Mesenchymal stem cell (in vitro differentiated cells and primary cell): ENCODE data around the gene TOR1AIP1.
A peak's percentile ranks its signal among the peaks of the same experiment; 100 is the strongest.

Experiments used
- DNase-seq: peaks from one replicate; pipeline ENCODE4 v3.0.0-alpha.2; 2013
- H2AFZ ChIP-seq: one replicate; pipeline ENCODE4 v1.6.1; 2013; ENCODE audit warnings: low read depth, mild to moderate bottlenecking, control low read depth, inconsistent platforms, low read length, moderate library complexity
- H2AK5ac ChIP-seq: 2 replicates; pipeline ENCODE4 v1.6.1; 2013; ENCODE audit warnings: low read length, moderate library complexity, mild to moderate bottlenecking, inconsistent platforms; ENCODE audit not compliant: severe bottlenecking
- H2BK120ac ChIP-seq: one replicate; pipeline ENCODE4 v1.6.1; 2013; ENCODE audit warnings: low read depth, mild to moderate bottlenecking, inconsistent platforms, low read length, moderate library complexity
- H2BK12ac ChIP-seq, 2 experiments: one replicate each; pipeline ENCODE4 v1.6.1; 2013; ENCODE audit warnings: inconsistent platforms in 2 of 2, low read length in 2 of 2, mild to moderate bottlenecking in 2 of 2, moderate library complexity in 2 of 2, control low read depth in 1 of 2
- H2BK15ac ChIP-seq: one replicate; pipeline ENCODE4 v1.6.1; 2013; ENCODE audit warnings: mild to moderate bottlenecking, low read depth, inconsistent platforms; ENCODE audit not compliant: poor library complexity, severe bottlenecking
- H2BK5ac ChIP-seq: 2 replicates; pipeline ENCODE4 v1.6.1; 2013; ENCODE audit warnings: low read depth, mild to moderate bottlenecking, low read length, control low read depth, inconsistent platforms; ENCODE audit not compliant: poor library complexity, severe bottlenecking
- H3K14ac ChIP-seq, 2 experiments: one replicate each; pipeline ENCODE4 v1.6.1; 2013; ENCODE audit warnings: inconsistent platforms in 2 of 2, low read length in 2 of 2, control low read depth in 1 of 2, mild to moderate bottlenecking in 1 of 2, moderate library complexity in 1 of 2
- H3K18ac ChIP-seq, 2 experiments: one replicate each; pipeline ENCODE4 v1.6.1; 2013; ENCODE audit warnings: inconsistent platforms in 2 of 2, low read length in 2 of 2, control low read depth in 1 of 2, low read depth in 1 of 2, mild to moderate bottlenecking in 1 of 2
- H3K23ac ChIP-seq, 2 experiments: one replicate each; pipeline ENCODE4 v1.6.1; 2013; ENCODE audit warnings: inconsistent platforms in 2 of 2, low read length in 2 of 2, mild to moderate bottlenecking in 2 of 2, moderate library complexity in 2 of 2, control low read depth in 1 of 2
- H3K27ac ChIP-seq: 2 replicates; pipeline ENCODE4 v1.5.1; 2013; ENCODE audit warnings: mild to moderate bottlenecking, moderate library complexity, low read length, control low read depth, inconsistent platforms; ENCODE audit not compliant: poor library complexity, severe bottlenecking
- H3K27me3 ChIP-seq, 2 experiments: 2 replicates each; pipeline versions ENCODE4 v1.6.1 to v1.7.0; 2013; ENCODE audit warnings: low read length in 2 of 2, mild to moderate bottlenecking in 2 of 2, moderate library complexity in 2 of 2, control low read depth in 1 of 2, inconsistent platforms in 1 of 2; ENCODE audit not compliant: control insufficient read depth in 1 of 2, insufficient read depth in 1 of 2
- H3K36me3 ChIP-seq, 2 experiments: 2 replicates each; pipeline versions ENCODE4 v1.6.1 to v1.7.0; 2013; ENCODE audit warnings: low read length in 2 of 2, control low read depth in 1 of 2, inconsistent platforms in 1 of 2, low read depth in 1 of 2, mild to moderate bottlenecking in 1 of 2; ENCODE audit not compliant: insufficient read depth in 2 of 2, control insufficient read depth in 1 of 2
- H3K4ac ChIP-seq, 2 experiments: one replicate each; pipeline ENCODE4 v1.6.1; 2013; ENCODE audit warnings: inconsistent platforms in 2 of 2, low read length in 2 of 2, mild to moderate bottlenecking in 2 of 2, moderate library complexity in 2 of 2, control low read depth in 1 of 2, low read depth in 1 of 2
- H3K4me1 ChIP-seq: 2 replicates; pipeline ENCODE4 v1.6.1; 2013; ENCODE audit warnings: low read depth, low read length, control low read depth; ENCODE audit not compliant: control insufficient read depth, insufficient read depth
- H3K4me2 ChIP-seq: 2 replicates; pipeline ENCODE4 v1.6.1; 2013; ENCODE audit warnings: low read length, mild to moderate bottlenecking, inconsistent platforms; ENCODE audit not compliant: poor library complexity, severe bottlenecking
- H3K4me3 ChIP-seq, 2 experiments: 2 replicates each; pipeline versions ENCODE4 v1.5.1 to v1.7.0; 2013; ENCODE audit warnings: low read length in 2 of 2, mild to moderate bottlenecking in 2 of 2, control low read depth in 1 of 2, low read depth in 1 of 2; ENCODE audit not compliant: insufficient read depth in 1 of 2
- H3K79me1 ChIP-seq: replicated peaks from 2 replicates; pipeline ENCODE4 v1.6.1; 2013; ENCODE audit warnings: mild to moderate bottlenecking, control low read depth, low read length, inconsistent platforms; ENCODE audit not compliant: poor library complexity, severe bottlenecking
- H3K9ac ChIP-seq: 2 replicates; pipeline ENCODE4 v1.7.0; 2013; ENCODE audit warnings: mild to moderate bottlenecking, low read length, moderate library complexity
- H3K9me3 ChIP-seq: 2 replicates; pipeline ENCODE4 v1.7.0; 2013; ENCODE audit warnings: mild to moderate bottlenecking, low read length; ENCODE audit not compliant: control insufficient read depth
- H4K8ac ChIP-seq: one replicate; pipeline ENCODE4 v1.6.1; 2013; ENCODE audit warnings: inconsistent platforms, mild to moderate bottlenecking, low read length, moderate library complexity
- H4K91ac ChIP-seq: one replicate; pipeline ENCODE4 v1.6.1; 2013; ENCODE audit warnings: mild to moderate bottlenecking, low read length, inconsistent platforms
- WGBS: methylation state at CpG from one replicate; pipeline ENCODE4 v1.1.7; 2013; ENCODE audit warnings: mixed read lengths; 5-methylcytosine and 5-hydroxymethylcytosine counted together

Gene TOR1AIP1

GRCh38 chr1:179873438-179873851 lies 8.6 kb upstream of the TOR1AIP1 start:
- Histone ChIP-seq H3K4me3 (no peak overlapping the region), H3K36me3 (peaks cover 10 to 48% of the 10 kb centered on the region in 2 experiments), H3K4ac (no peak overlapping the region), H2BK15ac (no peak overlapping the region), H3K27ac (no peak overlapping the region), H4K8ac (no peak overlapping the region), H3K9ac (no peak overlapping the region), H3K79me1 (no peaks in the 10 kb centered on the region), H2BK120ac (no peak overlapping the region), H3K14ac (no peak overlapping the region), H4K91ac (no peak overlapping the region), H2AFZ (no peak overlapping the region), H3K27me3 (no peaks in the 10 kb centered on the region), H3K4me2 (no peak overlapping the region), H3K18ac (no peak overlapping the region), H2BK5ac (no peak overlapping the region), H3K9me3 (no peaks in the 10 kb centered on the region), H2BK12ac (no peak overlapping the region), H3K23ac (no peak overlapping the region), H3K4me1 (peaks cover 5% of the 10 kb centered on the region), H2AK5ac (no peak overlapping the region)
- WGBS, result 83% methylated on average over 1 of the region's 2 CpGs
- no peak for DNase-seq

GRCh38 chr1:179875596-179876299 lies 6.3 kb upstream of the TOR1AIP1 start:
- Histone ChIP-seq H2AFZ (no peak overlapping the region), H3K27me3 (no peaks in the 10 kb centered on the region), H3K27ac (no peak overlapping the region), H3K23ac (no peak overlapping the region), H3K9ac (peak overlapping the region; percentile 96), H2BK120ac (no peak overlapping the region), H3K4me1 (peaks cover 5% of the 10 kb centered on the region), H2BK5ac (no peak overlapping the region), H3K4me2 (peak overlapping the region; percentile 16), H2BK12ac (no peak overlapping the region), H3K36me3 (peaks cover 5 to 33% of the 10 kb centered on the region in 2 experiments), H3K14ac (no peak overlapping the region), H4K8ac (no peak overlapping the region), H3K4ac (no peak overlapping the region), H3K79me1 (no peaks in the 10 kb centered on the region), H2AK5ac (no peak overlapping the region), H3K4me3 (peak overlapping the region in 1 of 2 experiments; percentile 95), H3K18ac (no peak overlapping the region), H3K9me3 (no peaks in the 10 kb centered on the region), H4K91ac (no peak overlapping the region), H2BK15ac (no peak overlapping the region)
- 81% methylated on average over 1 of the region's 4 CpGs for WGBS
- DNase-seq, result peak; percentile 3

DNA sequence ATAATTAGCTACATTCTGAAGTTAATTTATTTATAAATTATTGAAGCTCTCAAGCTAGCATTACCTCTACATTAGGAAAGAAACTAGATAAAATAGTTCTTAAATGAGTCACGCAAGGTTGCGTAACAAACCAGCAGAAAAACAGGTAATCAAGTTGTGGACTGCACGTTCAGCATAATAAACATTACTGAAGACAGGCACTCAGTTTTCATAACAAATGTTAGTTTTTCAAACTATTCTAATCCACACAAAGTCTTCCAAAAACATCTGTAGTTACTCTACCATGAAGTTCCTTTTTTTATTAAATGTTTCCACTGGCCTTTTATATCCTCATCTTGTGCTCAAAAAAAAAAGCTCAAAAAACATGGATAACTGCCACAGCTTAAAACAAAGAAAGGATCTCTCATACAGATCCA lies 5.8 kb upstream of the TOR1AIP1 start:
- 60% methylated on average over 3 of the region's 3 CpGs for WGBS

DNA sequence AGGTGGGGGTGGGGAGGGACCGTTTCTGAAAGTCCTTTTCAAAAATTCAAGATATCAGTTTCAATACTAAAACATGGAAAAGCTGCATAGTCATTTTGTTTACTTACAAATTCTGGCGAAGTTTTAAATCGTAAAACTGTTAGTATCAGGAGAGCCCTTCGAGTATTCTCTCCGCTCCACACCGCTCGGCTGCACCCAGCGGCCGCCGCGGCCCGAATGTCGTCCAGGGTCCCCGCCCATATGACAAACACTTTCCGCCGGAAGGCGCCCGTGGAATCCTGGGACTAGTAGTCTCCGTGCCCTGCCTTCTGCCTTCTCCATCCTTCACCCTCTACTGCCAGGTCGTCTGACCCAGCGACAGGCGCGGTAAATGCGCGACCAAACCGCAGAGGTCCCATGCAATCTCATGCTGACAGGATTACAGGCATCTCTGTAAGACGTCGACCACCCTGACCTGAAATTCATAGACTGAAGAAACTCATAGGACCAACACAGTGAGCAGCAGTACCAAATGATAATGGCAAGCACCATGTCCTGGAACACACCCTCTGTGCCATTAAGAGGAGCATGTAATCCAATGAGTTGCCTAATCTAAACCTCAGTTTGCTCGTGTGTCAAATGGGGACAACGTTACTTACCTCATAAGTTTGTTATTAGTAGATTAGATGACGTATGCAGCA lies 4.4 kb upstream of the TOR1AIP1 start, which contains the start of gene TOR1AIP2:
TSS of gene TOR1AIP2 (minus strand) at position 218 of the 680 bp plus-strand sequence. CDS start 25,138 bp downstream, outside the sequence.
- H2BK120ac ChIP-seq, result no peak within 1 kb of the TSS
- no peak within 1 kb of the TSS for H3K23ac ChIP-seq
- peak within 1 kb of the TSS; percentile 91 for H4K8ac ChIP-seq
- no peak within 1 kb of the TSS for H2BK15ac ChIP-seq
- 6% methylated on average over 30 of the region's 31 CpGs for WGBS
- no peak within 1 kb of the TSS for H3K4ac ChIP-seq
- no peak within 1 kb of the TSS for H3K14ac ChIP-seq
- peaks cover 5 to 24% of the 10 kb centered on the region in 2 experiments for H3K36me3 ChIP-seq
- H4K91ac ChIP-seq, result peak within 1 kb of the TSS; percentile 27
- peak; percentile 86 for DNase-seq
- H3K9ac ChIP-seq, result peak within 1 kb of the TSS; percentile 96
- no peak within 1 kb of the TSS for H2AK5ac ChIP-seq
- no peaks in the 10 kb centered on the region for H3K27me3 ChIP-seq
- H3K9me3 ChIP-seq, result no peaks in the 10 kb centered on the region
- no peak within 1 kb of the TSS for H2BK5ac ChIP-seq
- peak within 1 kb of the TSS; percentile 89 for H3K4me2 ChIP-seq
- peak within 1 kb of the TSS; percentile 99 for H2AFZ ChIP-seq
- H3K4me3 ChIP-seq, result peak within 1 kb of the TSS; percentile 85 to 95
- no peaks in the 10 kb centered on the region for H3K79me1 ChIP-seq
- no peak within 1 kb of the TSS for H3K18ac ChIP-seq
- H2BK12ac ChIP-seq, result no peak within 1 kb of the TSS
- H3K27ac ChIP-seq, result no peak within 1 kb of the TSS
- H3K4me1 ChIP-seq, result peaks cover 5% of the 10 kb centered on the region

More for the DNA sequence above, 5.8 kb upstream of the TOR1AIP1 start:
- Histone ChIP-seq H4K8ac (no peak overlapping the region), H3K79me1 (no peaks in the 10 kb centered on the region), H2AFZ (no peak overlapping the region), H3K9me3 (no peaks in the 10 kb centered on the region), H3K27ac (no peak overlapping the region), H3K9ac (peak overlapping the region; percentile 96), H2AK5ac (no peak overlapping the region), H2BK12ac (no peak overlapping the region), H2BK120ac (no peak overlapping the region), H3K23ac (no peak overlapping the region), H3K27me3 (no peaks in the 10 kb centered on the region), H3K14ac (no peak overlapping the region), H3K4me2 (no peak overlapping the region), H3K18ac (no peak overlapping the region), H2BK15ac (no peak overlapping the region), H3K36me3 (peaks cover 5 to 33% of the 10 kb centered on the region in 2 experiments), H3K4me3 (peak overlapping the region in 1 of 2 experiments; percentile 95), H3K4ac (no peak overlapping the region), H2BK5ac (no peak overlapping the region), H4K91ac (no peak overlapping the region), H3K4me1 (peaks cover 5% of the 10 kb centered on the region)
- DNase-seq, result peak; percentile 50
